ENCODE results near the gene TSPAN6. TPM values are rescaled to one million over a fixed set of nuclear protein-coding genes. Genes with fewer than 3 reads are reported as not detected.
A peak's percentile ranks its signal among the peaks of the same experiment; 100 is the strongest.

Gene TSPAN6
- total and polyA plus RNA-seq, 2 donors (not counting 3 experiments of a cell fraction or from before 2014, with no cell fraction given): 43.1 to 65.5 TPM

DNA sequence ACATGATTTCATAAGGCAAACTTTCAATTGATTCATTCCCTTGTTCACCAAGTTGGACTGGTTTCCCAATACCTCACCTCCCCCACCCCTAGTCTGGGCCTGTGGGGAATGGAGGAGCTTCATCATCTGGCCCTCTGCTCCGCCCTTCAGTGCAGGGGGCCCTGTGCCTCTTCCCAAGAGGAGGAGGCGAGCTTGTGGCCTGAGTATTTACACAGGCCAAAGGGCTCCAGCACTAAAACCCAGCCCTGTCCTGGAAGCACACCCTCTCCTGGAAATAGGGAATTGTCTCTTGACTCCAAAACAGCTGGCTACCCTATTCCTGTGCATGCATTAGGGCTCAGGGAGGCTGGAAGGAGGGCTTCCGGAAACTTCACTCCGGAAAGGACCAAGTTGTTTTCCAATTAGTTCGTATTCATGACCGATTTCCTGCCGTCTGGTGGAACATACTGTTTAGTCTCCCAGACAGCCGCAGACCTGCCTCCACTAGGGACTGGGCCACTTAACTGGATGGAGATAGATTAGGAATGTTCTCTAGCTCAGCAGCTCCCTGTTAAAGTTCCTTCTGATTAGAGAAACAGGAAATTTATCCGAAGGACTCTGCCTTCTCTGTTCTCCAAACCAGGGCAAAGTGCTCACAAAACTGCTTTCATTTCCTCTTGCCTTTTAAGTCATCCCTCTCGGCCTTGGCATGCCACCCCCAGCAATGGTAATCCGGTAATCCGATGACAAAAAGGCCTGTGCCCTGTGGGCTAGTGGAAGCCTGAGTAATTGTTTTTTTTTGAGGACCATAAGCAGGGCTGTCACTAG, 13.1 kb upstream of the TSPAN6 start:
- no peaks in the 10 kb centered on the region for H3K9me3 ChIP-seq (replicated peaks; ENCODE audit: control insufficient read depth, insufficient read depth, low read length)
- H3K27ac ChIP-seq (ENCODE audit: insufficient read depth, low read depth, low read length): peak overlapping the region; percentile 99
- H3K27me3 ChIP-seq (ENCODE audit: control insufficient read depth in 2 of 2, insufficient read depth in 2 of 2, low read length in 2 of 2): no peaks in the 10 kb centered on the region
- peak overlapping the region in 1 of 3 experiments; percentile 22 for H3K4me3 ChIP-seq (replicated peaks in 1 of 3; ENCODE audit: insufficient read depth in 1 of 3, low read depth in 1 of 3, low read length in 3 of 3)
- peak overlapping the region; percentile 75 for H3K9ac ChIP-seq (replicated peaks; ENCODE audit: extremely low read depth, insufficient read depth, low read length)
- H4K20me1 ChIP-seq (replicated peaks; ENCODE audit: control insufficient read depth, extremely low read depth, insufficient read depth, low read length): no peaks in the 10 kb centered on the region
- H3K79me2 ChIP-seq (ENCODE audit: control insufficient read depth, insufficient read depth, low read length): peaks cover 71% of the 10 kb centered on the region
- POLR2A ChIA-PET: interaction anchor here (1.1 kb wide), 1 partner anchor 13 kb away, joined by 5 read pairs; the partner anchor contains the start of gene TSPAN6
- peak overlapping the region; percentile 52 for H3K4me2 ChIP-seq (ENCODE audit: insufficient read depth, low read length)
- intact Hi-C loops (cut with micrococcal nuclease) (loop anchor here (1.0 kb wide), 3 partner anchors 10 to 34 kb away; no protein-coding TSS in a partner anchor), dilution Hi-C loops (cut with MboI; ENCODE audit: extremely low pct_ligation_motif_present, low sequenced_read_pairs) (no loop called here)
- peak; percentile 93 for DNase-seq (ENCODE audit: low read depth, low spot score)
- no peaks in the 10 kb centered on the region for H3K9me1 ChIP-seq (replicated peaks; ENCODE audit: control insufficient read depth, extremely low read depth, insufficient read depth, low read length)
- TF ChIP-seq, protein P1, sequence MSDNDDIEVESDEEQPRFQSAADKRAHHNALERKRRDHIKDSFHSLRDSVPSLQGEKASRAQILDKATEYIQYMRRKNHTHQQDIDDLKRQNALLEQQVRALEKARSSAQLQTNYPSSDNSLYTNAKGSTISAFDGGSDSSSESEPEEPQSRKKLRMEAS (IDR thresholded peaks at IDR 0.05; ENCODE audit: insufficient read depth, insufficient read length): no peak
- TF ChIP-seq JUN (IDR thresholded peaks at IDR 0.05; ENCODE audit: borderline replicate concordance, insufficient read depth, insufficient read length, low read depth) (peak; percentile 41), POLR2AphosphoS5 (IDR thresholded peaks at IDR 0.05; ENCODE audit: insufficient read depth, low read depth, low read length) (peak; percentile 78), EZH2 (IDR thresholded peaks at IDR 0.05; ENCODE audit: borderline replicate concordance, low read depth, low read length, severe bottlenecking) (no peak), GATA2 (IDR thresholded peaks at IDR 0.05; ENCODE audit: insufficient read depth, insufficient read length, low read depth, low read length) (no peak), FOS (IDR thresholded peaks at IDR 0.05; ENCODE audit: borderline replicate concordance, insufficient read depth, low read length) (peak; percentile 1), POLR2A (IDR thresholded peaks at IDR 0.05; ENCODE audit: low read depth, low read length) (peak; percentile 57)
- H2AFZ ChIP-seq (ENCODE audit: low read depth, low read length): no peak overlapping the region
- H3K36me3 ChIP-seq (ENCODE audit: control insufficient read depth in 2 of 2, extremely low read depth in 1 of 2, insufficient read depth in 2 of 2, low read length in 2 of 2): peaks cover 0 to 10% of the 10 kb centered on the region in 2 experiments
- peaks cover 75% of the 10 kb centered on the region for H3K4me1 ChIP-seq (ENCODE audit: control insufficient read depth, extremely low read depth, insufficient read depth, low read length)
- BruUV-seq (replicated peaks): TSS peak; percentile 33
- peak; percentile 95 for FAIRE-seq
- CTCF ChIA-PET: interaction anchor here (1.0 to 6.8 kb wide), 6 partner anchors 10 to 119 kb away, joined by 3 to 48 read pairs (median 5); partner anchors contain the start of gene TSPAN6

Data from endothelial cell of umbilical vein (primary cell).